HG03571 (cell line): ENCODE data around the gene BPNT1.
A peak's percentile ranks its signal among the peaks of the same experiment; 100 is the strongest.
"Not testable (repeated sequence)": the region's sequence is repeated elsewhere in the genome, so short reads cannot be mapped to it uniquely, and the experiment has no call there.

ENCODE experiments used
- ATAC-seq: cut with Tn5 transposase; IDR thresholded peaks from one replicate; pipeline ENCODE4 v1.9.1; 2021; ENCODE audit not compliant: unreplicated experiment

The BPNT1 gene

DNA sequence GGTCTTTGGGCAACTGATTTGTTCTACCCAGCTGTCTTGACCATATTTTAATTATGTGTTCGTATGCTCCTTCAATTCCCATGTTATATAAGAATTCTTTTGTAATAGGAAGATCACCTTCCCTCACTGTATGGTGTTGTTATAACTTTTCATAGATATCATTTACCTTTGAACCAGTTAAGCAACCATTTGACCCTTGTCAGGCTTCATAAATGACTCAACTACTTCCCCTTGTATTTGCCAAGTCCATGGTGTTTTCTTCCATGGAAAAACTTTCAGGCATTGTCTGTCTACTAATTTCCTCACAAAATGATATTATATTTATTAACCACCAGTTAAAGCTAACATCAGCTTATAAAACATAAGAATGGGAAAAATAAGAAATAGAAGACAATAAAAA, 5.1 kb downstream of the BPNT1 start:
- no peak for ATAC-seq

- ATAC-seq, result no peak
These were observed 11.7 kb downstream of the BPNT1 start for GRCh38 chr1:220077887-220078286.

GRCh38 chr1:220076861-220077762, 12.5 kb downstream of the BPNT1 start:
- no peak for ATAC-seq

GRCh38 chr1:220067269-220068204, 22.1 kb downstream of the BPNT1 start:
- ATAC-seq, result no peak

DNA sequence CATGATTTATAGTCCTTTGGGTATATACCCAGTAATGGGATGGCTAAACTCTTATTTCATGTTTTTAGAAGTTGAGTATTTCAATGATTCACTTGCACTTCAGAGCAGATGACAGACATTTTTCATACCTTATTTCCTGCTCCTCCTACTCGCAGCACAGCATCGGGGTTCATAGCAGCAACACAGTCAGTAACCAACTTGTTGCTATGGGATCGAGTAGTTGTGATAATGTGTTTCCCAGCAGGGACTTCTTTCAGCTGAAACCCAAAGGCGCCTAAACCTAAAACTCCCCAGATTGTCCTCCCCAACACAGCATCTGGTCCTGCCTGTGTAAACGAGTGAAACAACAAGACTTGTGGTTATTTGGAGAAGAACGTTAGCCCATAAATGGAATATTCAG, 27.0 kb downstream of the BPNT1 start:
- no peak for ATAC-seq

GRCh38 chr1:220060876-220061275, 28.7 kb downstream of the BPNT1 start:
- ATAC-seq, result no peak

DNA sequence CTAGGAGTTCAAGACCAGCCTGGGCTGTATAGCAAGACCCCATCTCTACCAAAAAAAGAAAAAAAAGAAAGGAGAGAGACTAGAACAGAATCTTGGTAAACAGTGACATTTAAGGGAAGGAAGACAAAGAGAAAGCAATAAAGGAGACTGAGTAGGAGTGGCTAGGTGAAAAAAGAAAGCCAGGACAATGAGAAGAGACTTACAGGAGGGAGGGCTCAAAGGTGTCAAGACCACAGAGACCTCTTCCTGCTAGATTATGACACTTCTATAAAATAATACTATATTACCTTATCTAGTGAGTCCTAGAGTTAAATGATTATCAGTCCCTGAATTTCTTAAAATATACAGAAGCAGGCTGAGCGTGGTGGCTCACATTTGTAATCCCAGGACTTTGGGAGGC, 33.2 kb downstream of the BPNT1 start:
- no peak for ATAC-seq

DNA sequence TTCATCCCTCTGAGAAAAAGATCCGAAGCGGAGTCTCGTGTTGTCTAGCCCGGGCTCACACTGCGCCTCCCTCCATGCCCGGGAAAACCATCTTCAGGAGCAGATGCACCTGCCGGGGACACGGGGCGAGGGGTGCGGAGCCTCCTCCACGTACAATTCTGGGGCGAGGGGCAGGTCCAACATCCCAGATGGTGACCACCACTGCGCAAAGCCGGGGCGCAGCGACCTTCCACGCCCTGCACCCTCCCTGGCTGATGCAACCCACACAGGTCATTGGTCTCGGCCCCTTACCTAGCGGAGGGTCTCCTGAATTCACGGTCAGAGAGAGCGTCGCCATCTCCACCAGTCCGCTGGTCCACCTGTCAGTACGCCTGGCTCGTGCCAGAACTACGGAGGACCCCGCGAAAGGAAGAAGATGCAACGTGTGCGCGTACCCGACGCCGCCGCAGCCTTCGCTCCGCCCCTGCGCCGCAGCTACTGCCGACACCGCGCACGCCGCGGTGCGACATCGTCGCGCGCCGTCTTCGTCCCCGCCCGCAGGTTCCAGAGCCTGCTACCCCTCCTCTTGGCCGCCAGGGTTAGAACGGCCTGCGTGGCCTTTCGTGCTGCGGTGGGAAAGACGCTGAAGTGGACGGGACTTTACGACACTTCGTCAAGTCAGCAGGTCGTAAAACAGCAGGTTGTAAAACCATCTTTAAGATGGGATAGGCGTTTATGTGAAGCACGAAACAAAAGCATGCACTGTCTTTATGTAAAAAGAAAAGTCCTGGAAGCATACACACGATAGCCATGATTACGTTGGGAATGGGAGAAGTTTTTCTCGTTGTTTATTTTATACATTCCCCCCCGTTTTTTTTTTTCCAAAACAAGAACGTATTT, 43.3 kb downstream of the BPNT1 start, which contains the start of gene EPRS1:
Gene EPRS1, minus strand, starts transcription at position 454 of the 879 bp plus-strand sequence. Its CDS starts 117 bp downstream, at position 337.
- ATAC-seq, result peak; percentile 99

DNA sequence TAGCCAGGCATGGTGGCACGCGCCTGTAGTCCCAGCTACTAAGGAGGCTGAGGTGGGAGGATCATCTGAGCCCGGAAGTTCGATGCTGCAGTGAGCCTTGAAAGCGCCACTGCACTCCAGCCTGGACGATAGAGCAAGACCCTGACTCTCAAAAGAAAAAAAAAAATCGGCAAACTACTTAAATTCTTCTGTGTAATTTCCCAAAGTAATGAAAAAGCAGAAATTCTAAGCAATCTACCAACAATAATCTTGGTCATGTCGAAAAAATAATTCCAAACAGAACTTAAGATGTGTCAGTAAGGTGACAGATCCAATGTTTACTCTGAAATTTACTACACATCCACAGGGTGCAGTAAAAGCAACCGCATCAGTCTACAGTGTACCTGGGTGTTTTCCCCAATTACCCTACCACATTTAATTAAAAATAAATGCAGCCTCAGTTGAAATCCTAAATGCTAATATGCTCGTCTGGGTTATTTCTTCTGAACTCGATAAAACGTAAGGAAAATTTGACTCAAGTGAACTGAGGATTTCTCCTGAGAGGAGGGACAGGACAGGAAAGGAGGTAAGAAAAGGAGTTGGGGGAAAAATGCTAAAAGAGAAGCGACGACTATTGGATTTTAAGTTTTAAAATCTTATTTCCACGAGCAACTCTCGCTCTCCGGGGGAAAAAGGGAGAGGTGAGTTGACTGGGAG, 44.1 kb downstream of the BPNT1 start:
- no peak for ATAC-seq

- no peak for ATAC-seq
These were observed 44.8 kb downstream of the BPNT1 start for GRCh38 chr1:220044678-220045355.

- ATAC-seq, result no peak
These were observed 45.9 kb downstream of the BPNT1 start for GRCh38 chr1:220043646-220044045.

- ATAC-seq, result no peak
These were observed 49.5 kb downstream of the BPNT1 start for GRCh38 chr1:220040028-220040596.

GRCh38 chr1:220038640-220039039, 50.9 kb downstream of the BPNT1 start:
- ATAC-seq, result no peak

GRCh38 chr1:220037810-220038209, 51.8 kb downstream of the BPNT1 start:
- ATAC-seq, result not testable (repeated sequence)

GRCh38 chr1:220032911-220033310, 56.7 kb downstream of the BPNT1 start:
- ATAC-seq, result no peak

GRCh38 chr1:220031287-220031686, 58.3 kb downstream of the BPNT1 start:
- ATAC-seq, result no peak

- no peak for ATAC-seq
These were observed 61.2 kb downstream of the BPNT1 start for GRCh38 chr1:220028346-220028895.

- no peak for ATAC-seq
These were observed 70.5 kb downstream of the BPNT1 start for GRCh38 chr1:220019071-220019470.

DNA sequence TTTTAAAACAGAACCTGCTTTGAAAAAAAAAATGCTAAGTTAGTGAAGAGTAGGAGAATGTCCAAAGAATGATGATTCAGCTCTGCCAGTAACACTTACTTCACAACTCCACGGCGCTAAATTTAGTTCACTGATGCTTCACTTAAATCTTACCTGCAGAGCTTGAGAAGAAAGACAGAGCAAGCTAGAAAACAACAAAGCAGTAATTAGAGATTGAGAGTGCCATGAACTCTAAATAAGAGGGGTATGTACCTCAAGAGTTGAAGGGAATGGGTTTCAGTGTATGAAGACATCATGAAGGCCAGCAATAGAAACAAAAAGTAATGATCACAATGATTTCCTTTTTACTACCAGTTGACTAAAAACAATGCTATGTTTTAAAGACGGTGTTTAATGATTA, 76.1 kb downstream of the BPNT1 start:
- ATAC-seq, result peak; percentile 75
